Vagina (tissue), 2 donors: ENCODE measurements around the gene PGAP1. TPM values are rescaled to one million over a fixed set of nuclear protein-coding genes. Genes with fewer than 3 reads are reported as not detected.

Source experiments
- DNase-seq, 2 donors: peaks; one replicate each; pipeline ENCODE4 v3.0.0-alpha.2; 2017; ENCODE audit errors: extremely low spot score in 2 of 2
- H3K27ac ChIP-seq: fragments of 200-600 bp; sonication (generic); one replicate; pipeline ENCODE4 v1.5.1; 2019
- H3K27me3 ChIP-seq: fragments of 200-600 bp; sonication (generic); one replicate; pipeline ENCODE4 v1.5.1; 2019
- H3K36me3 ChIP-seq, 2 donors: fragments of 200-600 bp; sonication (generic); one replicate each; pipeline ENCODE4 v1.5.1; 2017 to 2019
- H3K4me1 ChIP-seq: fragments of 200-600 bp; sonication (generic); one replicate; pipeline ENCODE4 v1.5.1; 2019
- H3K4me3 ChIP-seq, 2 donors: fragments of 200-600 bp; sonication (generic); 1 replicate in 1 of 2; 2 replicates in 1 of 2; pipeline ENCODE4 v1.5.1; 2016 to 2019
- H3K9me3 ChIP-seq: fragments of 200-600 bp; sonication (generic); one replicate; pipeline ENCODE4 v1.5.1; 2019
- POLR2A ChIP-seq, 2 donors: fragments of 450-650 bp; IDR thresholded peaks; one replicate each; pipeline ENCODE4 v1.6.1; 2017; ENCODE audit warnings: antibody characterized with exemption in 2 of 2, mild to moderate bottlenecking in 2 of 2, moderate library complexity in 2 of 2
- POLR2AphosphoS5 ChIP-seq, 2 donors: sonication (generic); formaldehyde crosslinking; IDR thresholded peaks; one replicate each; pipeline ENCODE4 v1.9.0; 2017; ENCODE audit warnings: antibody characterized with exemption in 2 of 2, mild to moderate bottlenecking in 2 of 2, low read depth in 1 of 2; ENCODE audit not compliant: insufficient read depth in 1 of 2
- intact Hi-C: fragments of 100-400 bp; cut with DNase I; formaldehyde crosslinking; loops from one replicate; pipeline ENCODE4 v1.15.1; 2023
- total RNA-seq: library from RNA; depleted of rRNA; stranded (reverse); fragments of >200 nt; gene quantifications from one replicate; pipeline ENCODE4 v1.2.3, GENCODE V29; 2016
- TF ChIP-seq, protein P1 (sequence below), 3 experiments: fragments of 450-650 bp in 2 of 3; fragments of 200-600 bp in 1 of 3; sonication (generic) in 1 of 3; IDR thresholded peaks; one replicate each; pipeline ENCODE4 v1.5.1; 2017 to 2019; ENCODE audit warnings: antibody characterized with exemption in 3 of 3, mild to moderate bottlenecking in 2 of 3, moderate library complexity in 2 of 3

Gene PGAP1
- total RNA-seq, 1 donor from 2014 or later, result 15.2 TPM

- no peaks in the 10 kb centered on the region for H3K36me3 ChIP-seq
- H3K4me3 ChIP-seq, result no peak overlapping the region
- no peaks in the 10 kb centered on the region for H3K27me3 ChIP-seq
- no peaks in the 10 kb centered on the region for H3K4me1 ChIP-seq
- DNase-seq, result no peak
- TF ChIP-seq POLR2A (IDR thresholded peaks at IDR 0.05) (no peak), POLR2AphosphoS5 (IDR thresholded peaks at IDR 0.05; ENCODE audit: insufficient read depth in 1 of 2, low read depth in 1 of 2) (no peak)
- TF ChIP-seq, protein P1, sequence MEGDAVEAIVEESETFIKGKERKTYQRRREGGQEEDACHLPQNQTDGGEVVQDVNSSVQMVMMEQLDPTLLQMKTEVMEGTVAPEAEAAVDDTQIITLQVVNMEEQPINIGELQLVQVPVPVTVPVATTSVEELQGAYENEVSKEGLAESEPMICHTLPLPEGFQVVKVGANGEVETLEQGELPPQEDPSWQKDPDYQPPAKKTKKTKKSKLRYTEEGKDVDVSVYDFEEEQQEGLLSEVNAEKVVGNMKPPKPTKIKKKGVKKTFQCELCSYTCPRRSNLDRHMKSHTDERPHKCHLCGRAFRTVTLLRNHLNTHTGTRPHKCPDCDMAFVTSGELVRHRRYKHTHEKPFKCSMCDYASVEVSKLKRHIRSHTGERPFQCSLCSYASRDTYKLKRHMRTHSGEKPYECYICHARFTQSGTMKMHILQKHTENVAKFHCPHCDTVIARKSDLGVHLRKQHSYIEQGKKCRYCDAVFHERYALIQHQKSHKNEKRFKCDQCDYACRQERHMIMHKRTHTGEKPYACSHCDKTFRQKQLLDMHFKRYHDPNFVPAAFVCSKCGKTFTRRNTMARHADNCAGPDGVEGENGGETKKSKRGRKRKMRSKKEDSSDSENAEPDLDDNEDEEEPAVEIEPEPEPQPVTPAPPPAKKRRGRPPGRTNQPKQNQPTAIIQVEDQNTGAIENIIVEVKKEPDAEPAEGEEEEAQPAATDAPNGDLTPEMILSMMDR (IDR thresholded peaks at IDR 0.05), result no peak
- H3K9me3 ChIP-seq, result no peaks in the 10 kb centered on the region
- H3K27ac ChIP-seq, result no peak overlapping the region
- intact Hi-C loops, result no loop called here
These were observed 37.5 kb upstream of the PGAP1 start for GRCh38 chr2:196963961-196964360.

- Histone ChIP-seq H3K9me3 (no peaks in the 10 kb centered on the region), H3K27me3 (no peaks in the 10 kb centered on the region), H3K27ac (no peak overlapping the region), H3K4me3 (no peak overlapping the region), H3K36me3 (no peaks in the 10 kb centered on the region), H3K4me1 (no peaks in the 10 kb centered on the region)
- TF ChIP-seq POLR2AphosphoS5 (IDR thresholded peaks at IDR 0.05; ENCODE audit: insufficient read depth in 1 of 2, low read depth in 1 of 2) (no peak), POLR2A (IDR thresholded peaks at IDR 0.05) (no peak)
- TF ChIP-seq, protein P1 (IDR thresholded peaks at IDR 0.05), result no peak
- intact Hi-C loops, result no loop called here
- no peak for DNase-seq
These were observed 36.5 kb upstream of the PGAP1 start for GRCh38 chr2:196963043-196963442.

DNA sequence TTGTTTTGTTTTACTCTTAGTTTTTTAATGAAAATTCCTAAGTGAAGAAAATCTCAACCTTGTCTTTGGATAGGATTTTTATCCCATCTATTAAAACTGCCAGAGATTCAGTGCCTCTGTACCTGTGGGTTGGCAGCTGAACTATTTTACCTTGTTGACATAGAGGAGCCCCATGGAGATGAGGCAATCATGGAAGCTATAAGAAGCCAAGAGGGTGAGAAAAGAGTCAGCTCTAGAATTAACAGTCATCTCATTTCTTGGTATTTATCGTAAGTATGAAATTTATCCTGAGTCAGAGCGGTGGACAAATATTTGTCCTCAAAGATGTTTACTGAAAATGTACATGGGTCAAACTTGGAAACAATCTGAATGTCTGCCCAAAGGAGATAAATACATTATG lies 35.8 kb upstream of the PGAP1 start:
- Histone ChIP-seq H3K27me3 (no peaks in the 10 kb centered on the region), H3K4me1 (no peaks in the 10 kb centered on the region), H3K36me3 (no peaks in the 10 kb centered on the region), H3K27ac (no peak overlapping the region), H3K9me3 (no peaks in the 10 kb centered on the region), H3K4me3 (no peak overlapping the region)
- TF ChIP-seq POLR2A (IDR thresholded peaks at IDR 0.05) (no peak), POLR2AphosphoS5 (IDR thresholded peaks at IDR 0.05; ENCODE audit: insufficient read depth in 1 of 2, low read depth in 1 of 2) (no peak)
- TF ChIP-seq, protein P1 (IDR thresholded peaks at IDR 0.05), result no peak
- intact Hi-C loops, result no loop called here
- no peak for DNase-seq

DNA sequence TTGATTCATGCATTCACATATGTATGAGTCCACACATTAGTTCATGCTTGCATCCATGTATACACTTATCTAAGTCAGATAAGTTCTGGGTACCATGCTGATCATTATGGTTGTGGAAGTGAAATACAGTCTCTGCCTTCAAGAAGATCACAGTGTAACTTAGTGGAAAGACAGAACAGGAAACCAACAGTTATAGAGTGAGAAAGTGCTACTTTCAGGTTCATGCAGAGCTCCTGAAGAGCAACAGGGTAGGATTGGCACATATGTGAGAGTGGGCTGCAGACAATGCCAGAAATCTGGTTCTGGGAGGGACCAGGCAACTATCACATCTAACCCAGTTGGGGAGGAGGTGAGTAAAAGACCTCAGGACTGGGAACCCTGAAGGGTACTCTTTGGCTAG lies 35.4 kb upstream of the PGAP1 start:
- Histone ChIP-seq H3K9me3 (no peaks in the 10 kb centered on the region), H3K36me3 (no peaks in the 10 kb centered on the region), H3K4me1 (no peaks in the 10 kb centered on the region), H3K27ac (no peak overlapping the region), H3K27me3 (no peaks in the 10 kb centered on the region), H3K4me3 (no peak overlapping the region)
- TF ChIP-seq POLR2AphosphoS5 (IDR thresholded peaks at IDR 0.05; ENCODE audit: insufficient read depth in 1 of 2, low read depth in 1 of 2), result no peak
- TF ChIP-seq POLR2A (IDR thresholded peaks at IDR 0.05), result no peak
- TF ChIP-seq, protein P1 (IDR thresholded peaks at IDR 0.05), result no peak
- DNase-seq, result no peak
- intact Hi-C loops, result no loop called here

GRCh38 chr2:196959734-196960338 lies 33.3 kb upstream of the PGAP1 start:
- intact Hi-C loops, result no loop called here

More at GRCh38 chr2:196959734-196960338, 33.3 kb upstream of the PGAP1 start:
- no peak overlapping the region for H3K4me3 ChIP-seq
- H3K27me3 ChIP-seq, result no peaks in the 10 kb centered on the region
- DNase-seq, result no peak
- H3K36me3 ChIP-seq, result no peaks in the 10 kb centered on the region
- H3K27ac ChIP-seq, result no peak overlapping the region
- no peaks in the 10 kb centered on the region for H3K4me1 ChIP-seq
- TF ChIP-seq POLR2A (IDR thresholded peaks at IDR 0.05) (no peak), POLR2AphosphoS5 (IDR thresholded peaks at IDR 0.05; ENCODE audit: insufficient read depth in 1 of 2, low read depth in 1 of 2) (no peak)
- TF ChIP-seq, protein P1 (IDR thresholded peaks at IDR 0.05), result no peak
- H3K9me3 ChIP-seq, result no peaks in the 10 kb centered on the region
